ENCODE results near the gene TRMT1L. TPM values are rescaled to one million over a fixed set of nuclear protein-coding genes. Genes with fewer than 3 reads are reported as not detected.
A peak's percentile ranks its signal among the peaks of the same experiment; 100 is the strongest.
"Not testable (repeated sequence)": the region's sequence is repeated elsewhere in the genome, so short reads cannot be mapped to it uniquely, and the experiment has no call there.

TRMT1L gene
- total RNA-seq = 22.3 and 26.4 TPM in 2 replicates
- 19.4 and 19.6 TPM in 2 replicates for polyA plus RNA-seq
- 7.5 and 11.3 TPM in 2 replicates for polyA plus RNA-seq (2012)
- polyA minus RNA-seq (ENCODE audit: low replicate concordance) = 5.4 and 19.3 TPM in 2 replicates

DNA sequence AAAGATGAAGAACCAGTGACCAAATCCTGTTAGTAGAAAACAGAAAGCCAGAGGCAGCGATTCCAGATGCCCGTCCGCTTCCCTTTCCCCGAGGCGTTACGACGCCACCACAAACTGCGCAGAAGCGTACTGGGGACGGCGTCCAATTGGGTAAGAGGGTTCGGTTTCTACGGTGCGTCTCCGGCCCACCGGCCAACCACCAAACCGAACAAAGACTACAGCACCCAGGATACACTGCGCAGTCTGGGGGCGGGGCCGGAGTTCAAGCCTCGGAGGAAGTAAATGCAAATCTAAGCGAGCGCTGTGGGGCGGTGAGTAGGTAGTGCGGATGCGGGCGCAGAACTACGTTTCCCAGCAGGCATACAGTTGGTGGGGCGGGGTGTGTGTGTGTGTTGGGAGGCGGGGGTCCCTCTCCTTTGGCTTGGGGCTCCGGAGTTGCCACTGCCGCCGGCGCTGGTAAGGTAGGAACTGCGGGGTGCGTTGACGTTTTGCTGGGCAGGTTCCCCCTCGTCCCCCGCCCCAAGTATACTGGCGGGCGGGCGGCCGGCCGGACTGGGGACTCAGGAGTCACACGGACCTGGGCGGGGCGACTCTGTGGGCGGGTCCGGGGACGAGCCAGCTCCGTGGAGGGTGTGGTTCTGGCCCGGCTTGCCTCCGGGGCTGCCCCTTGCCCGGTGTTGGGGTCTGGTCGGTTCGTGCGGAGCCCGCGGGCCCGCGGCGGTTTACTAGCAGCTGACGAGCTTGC, at the start of gene TRMT1L, which contains the start of gene SWT1:
TSS of gene TRMT1L (minus strand) at position 100 of the 745 bp plus-strand sequence. CDS start 241 bp downstream, outside the sequence.
TSS of gene SWT1 (plus strand) at position 314 of the 745 bp plus-strand sequence. CDS start 3,675 bp downstream, outside the sequence.
- Histone ChIP-seq H3K79me2 (ENCODE audit: control insufficient read depth, insufficient read depth, low read length) (peaks cover 8% of the 10 kb centered on the region), H3K4me2 (ENCODE audit: extremely low read depth, insufficient read depth, low read length) (peak within 1 kb of the TSS; percentile 93), H3K9me3 (ENCODE audit: control insufficient read depth, insufficient read depth, low read depth, low read length) (no peaks in the 10 kb centered on the region), H3K27ac (ENCODE audit: insufficient read depth, low read length) (peak within 1 kb of the TSS; percentile 95), H3K27me3 (ENCODE audit: control insufficient read depth, insufficient read depth, low read length) (no peaks in the 10 kb centered on the region), H2AFZ (ENCODE audit: low read length) (peak within 1 kb of the TSS; percentile 99), H3K4me1 (ENCODE audit: control insufficient read depth, extremely low read depth, insufficient read depth, low read length) (peaks cover 6% of the 10 kb centered on the region), H3K36me3 (ENCODE audit: control insufficient read depth, insufficient read depth, low read length) (no peaks in the 10 kb centered on the region), H4K20me1 (ENCODE audit: control insufficient read depth, extremely low read depth, insufficient read depth, low read length) (no peaks in the 10 kb centered on the region), H3K4me3 (replicated peaks in 1 of 4; ENCODE audit: control extremely low read depth in 1 of 4, insufficient read depth in 1 of 4, low read depth in 3 of 4, low read length in 4 of 4) (peak within 1 kb of the TSS; percentile 82 to 94 (median 91)), H3K9ac (ENCODE audit: insufficient read depth, low read length) (peak within 1 kb of the TSS; percentile 97)
- peak; percentile 99 for DNase-seq (ENCODE audit: low read depth in 2 of 2)
- TF ChIP-seq CTCF (conservative IDR thresholded peaks at IDR 0.05 in 1 of 2, IDR thresholded peaks at IDR 0.05 in 1 of 2; ENCODE audit: low read depth in 1 of 2, low read length in 2 of 2) = no peak
- no peak for TF ChIP-seq EZH2 (IDR thresholded peaks at IDR 0.05; ENCODE audit: low read length, missing control alignments)

DNA sequence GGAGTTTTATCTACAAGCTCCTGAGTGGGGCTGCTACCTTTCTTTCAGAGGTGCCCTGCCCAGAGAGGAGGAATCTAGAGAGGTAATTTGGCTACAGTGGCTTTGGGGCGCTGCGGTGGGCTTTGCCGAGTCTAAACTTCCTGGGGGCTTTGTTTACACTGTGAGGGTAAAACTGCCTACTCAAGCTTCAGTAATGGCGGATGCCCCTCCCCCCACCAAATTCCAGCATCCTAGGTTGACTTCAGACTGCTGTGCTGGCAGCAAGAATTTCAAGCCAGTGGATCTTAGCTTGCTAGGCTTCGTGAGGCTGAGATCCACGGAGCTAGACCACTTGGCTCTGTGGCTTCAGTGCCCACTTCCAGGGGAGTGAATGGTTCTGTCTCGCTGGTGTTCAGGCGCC, 44.1 kb upstream of the TRMT1L start:
- Histone ChIP-seq H3K9me3 (ENCODE audit: control insufficient read depth, insufficient read depth, low read depth, low read length) (no peaks in the 10 kb centered on the region), H3K79me2 (ENCODE audit: control insufficient read depth, insufficient read depth, low read length) (no peaks in the 10 kb centered on the region), H3K4me1 (ENCODE audit: control insufficient read depth, extremely low read depth, insufficient read depth, low read length) (no peaks in the 10 kb centered on the region), H3K27ac (ENCODE audit: insufficient read depth, low read length) (no peak overlapping the region), H2AFZ (ENCODE audit: low read length) (no peak overlapping the region), H3K27me3 (ENCODE audit: control insufficient read depth, insufficient read depth, low read length) (no peaks in the 10 kb centered on the region), H4K20me1 (ENCODE audit: control insufficient read depth, extremely low read depth, insufficient read depth, low read length) (no peaks in the 10 kb centered on the region), H3K36me3 (ENCODE audit: control insufficient read depth, insufficient read depth, low read length) (no peaks in the 10 kb centered on the region), H3K9ac (ENCODE audit: insufficient read depth, low read length) (no peak overlapping the region), H3K4me3 (replicated peaks in 1 of 4; ENCODE audit: control extremely low read depth in 1 of 4, insufficient read depth in 1 of 4, low read depth in 3 of 4, low read length in 4 of 4) (no peak overlapping the region), H3K4me2 (ENCODE audit: extremely low read depth, insufficient read depth, low read length) (no peak overlapping the region)
- TF ChIP-seq EZH2 (IDR thresholded peaks at IDR 0.05; ENCODE audit: low read length, missing control alignments) (no peak), CTCF (conservative IDR thresholded peaks at IDR 0.05 in 1 of 2, IDR thresholded peaks at IDR 0.05 in 1 of 2; ENCODE audit: low read depth in 1 of 2, low read length in 2 of 2) (no peak)
- no peak for DNase-seq (ENCODE audit: low read depth in 2 of 2)

GRCh38 chr1:185198712-185199111, 42.0 kb upstream of the TRMT1L start:
- not testable (repeated sequence) for H3K27me3 ChIP-seq (ENCODE audit: control insufficient read depth, insufficient read depth, low read length); H3K79me2 ChIP-seq (ENCODE audit: control insufficient read depth, insufficient read depth, low read length); DNase-seq (ENCODE audit: low read depth in 2 of 2); H2AFZ ChIP-seq (ENCODE audit: low read length); H4K20me1 ChIP-seq (ENCODE audit: control insufficient read depth, extremely low read depth, insufficient read depth, low read length); H3K27ac ChIP-seq (ENCODE audit: insufficient read depth, low read length); H3K9me3 ChIP-seq (ENCODE audit: control insufficient read depth, insufficient read depth, low read depth, low read length); H3K36me3 ChIP-seq (ENCODE audit: control insufficient read depth, insufficient read depth, low read length); H3K4me3 ChIP-seq (replicated peaks in 1 of 4; ENCODE audit: control extremely low read depth in 1 of 4, insufficient read depth in 1 of 4, low read depth in 3 of 4, low read length in 4 of 4); H3K4me1 ChIP-seq (ENCODE audit: control insufficient read depth, extremely low read depth, insufficient read depth, low read length); H3K4me2 ChIP-seq (ENCODE audit: extremely low read depth, insufficient read depth, low read length); H3K9ac ChIP-seq (ENCODE audit: insufficient read depth, low read length)
